GM18858 (cell line): Measurements from ENCODE around the gene SSH3.
"Not testable (repeated sequence)": the region's sequence is repeated elsewhere in the genome, so short reads cannot be mapped to it uniquely, and the experiment has no call there.

ENCODE experiments used
- ATAC-seq: cut with Tn5 transposase; IDR thresholded peaks from one replicate; pipeline ENCODE4 v1.9.1; 2021; ENCODE audit not compliant: unreplicated experiment

SSH3 gene

GRCh38 chr11:67309661-67310061 lies 6.3 kb downstream of the SSH3 start:
- ATAC-seq: no peak

- ATAC-seq: no peak
Measured at GRCh38 chr11:67310246-67311050, 7.1 kb downstream of the SSH3 start.

- ATAC-seq: no peak
Measured at GRCh38 chr11:67311051-67311555, 7.8 kb downstream of the SSH3 start.

- ATAC-seq: no peak
Measured at GRCh38 chr11:67311556-67312082, 8.3 kb downstream of the SSH3 start.

- no peak for ATAC-seq
Measured at GRCh38 chr11:67312187-67313021, 9.1 kb downstream of the SSH3 start.

GRCh38 chr11:67313125-67313890 lies 10.0 kb downstream of the SSH3 start:
- ATAC-seq: no peak

GRCh38 chr11:67314218-67314617 lies 10.9 kb downstream of the SSH3 start:
- ATAC-seq: no peak

GRCh38 chr11:67315325-67315909 lies 12.1 kb downstream of the SSH3 start:
- no peak for ATAC-seq

GRCh38 chr11:67316882-67317204 lies 13.5 kb downstream of the SSH3 start:
- no peak for ATAC-seq

GRCh38 chr11:67317205-67317887 lies 14.0 kb downstream of the SSH3 start:
- peak; percentile 63 for ATAC-seq

GRCh38 chr11:67317888-67318555 lies 14.7 kb downstream of the SSH3 start:
- ATAC-seq: peak; percentile 8

GRCh38 chr11:67318876-67319275 lies 15.5 kb downstream of the SSH3 start:
- not testable (repeated sequence) for ATAC-seq

GRCh38 chr11:67320011-67320410 lies 16.7 kb downstream of the SSH3 start:
- no peak for ATAC-seq

- ATAC-seq: no peak
Measured at GRCh38 chr11:67320691-67321090, 17.4 kb downstream of the SSH3 start.

GRCh38 chr11:67321313-67321871 lies 18.1 kb downstream of the SSH3 start:
- no peak for ATAC-seq

- no peak for ATAC-seq
Measured at GRCh38 chr11:67322049-67322448, 18.7 kb downstream of the SSH3 start.

GRCh38 chr11:67323526-67323925 lies 20.2 kb downstream of the SSH3 start:
- no peak for ATAC-seq

GRCh38 chr11:67332081-67332691 lies 28.9 kb downstream of the SSH3 start:
- ATAC-seq: no peak

GRCh38 chr11:67337257-67337656 lies 33.9 kb downstream of the SSH3 start:
- no peak for ATAC-seq
